K562 (cell line): Measurements from ENCODE around the gene KPNB1. TPM values are rescaled to one million over a fixed set of nuclear protein-coding genes. Genes with fewer than 3 reads are reported as not detected.

ENCODE experiments used
- ATAC-seq: fragments of 200-7000 bp; cut with Tn5 transposase; 3 replicates; pipeline ENCODE4 v1.9.1; 2020; ENCODE audit warnings: moderate library complexity
- BruUV-seq: library from RNA; stranded (reverse); fragments of 400-500 nt; replicated peaks from 2 replicates; lab custom pipeline; 2021; lab: Mats Ljungman, UMichigan
- CTCF ChIA-PET: fragments of 300-600 bp; formaldehyde crosslinking; extraction: SDS; loops from one replicate; lab custom pipeline; 2021; ENCODE audit warnings: low intra/inter-chr PET ratio; lab: Yijun Ruan, JAX
- POLR2A ChIA-PET: fragments of 300-600, 350-650 bp; sonication (Branson Sonifier 250); formaldehyde crosslinking; extraction: SDS; loops from one replicate; lab custom pipeline; 2021; ENCODE audit warnings: antibody characterized with exemption, inconsistent platforms; lab: Yijun Ruan, JAX
- DNase-seq, 4 experiments: peaks; one replicate each; pipeline versions ENCODE4 v3.0.0 to v3.0.0-alpha.2; 2011 to 2018; ENCODE audit warnings: low spot score in 3 of 4, mixed read lengths in 3 of 4; ENCODE audit errors: extremely low read depth in 1 of 4
- FAIRE-seq: peaks from 2 replicates; lab custom pipeline; 2011; peaks lifted over from hg19 to GRCh38; lab: Jason Lieb, UNC
- H2AFZ ChIP-seq: 2 replicates; pipeline ENCODE4 v1.6.0; 2011; ENCODE audit warnings: low read depth, low read length, control low read depth, inconsistent platforms
- H3K27ac ChIP-seq: fragments of 200-600 bp; 3 replicates; pipeline ENCODE4 v1.8.0; 2011; ENCODE audit warnings: low read depth, mild to moderate bottlenecking, control low read depth, inconsistent platforms, low read length, moderate library complexity, mixed read lengths; ENCODE audit errors: extremely low read depth
- H3K27me3 ChIP-seq, 2 experiments: fragments of 300-600 bp in 1 of 2; 2 replicates in 1 of 2; 3 replicates in 1 of 2; pipeline versions ENCODE4 v1.6.0 to v1.8.0; 2011; ENCODE audit warnings: inconsistent platforms in 2 of 2, low read length in 2 of 2, mild to moderate bottlenecking in 1 of 2, mixed read lengths in 1 of 2, moderate library complexity in 1 of 2; ENCODE audit not compliant: control insufficient read depth in 2 of 2, insufficient read depth in 2 of 2
- H3K36me3 ChIP-seq: fragments of 300-600 bp; 3 replicates; pipeline ENCODE4 v1.8.0; 2011; ENCODE audit warnings: mild to moderate bottlenecking, low read length, inconsistent platforms; ENCODE audit not compliant: control insufficient read depth, insufficient read depth
- H3K4me1 ChIP-seq, 2 experiments: fragments of 200-600 bp in 1 of 2; replicated peaks in 1 of 2; 2 replicates in 1 of 2; 3 replicates in 1 of 2; pipeline versions ENCODE4 v1.5.1 to v1.8.0; 2011; ENCODE audit warnings: inconsistent platforms in 2 of 2, low read length in 2 of 2, mild to moderate bottlenecking in 1 of 2, mixed read lengths in 1 of 2, moderate library complexity in 1 of 2; ENCODE audit not compliant: control insufficient read depth in 2 of 2, insufficient read depth in 2 of 2
- H3K4me2 ChIP-seq: 2 replicates; pipeline ENCODE4 v1.6.1; 2011; ENCODE audit warnings: low read length, control low read depth, inconsistent platforms, mixed read lengths; ENCODE audit not compliant: insufficient read depth
- H3K4me3 ChIP-seq: fragments of 200-600 bp; sonication (generic), shearing (Covaris generic); 2 replicates; pipeline ENCODE4 v1.5.1; 2016; ENCODE audit warnings: control low read depth, inconsistent platforms
- H3K79me2 ChIP-seq: fragments of 200-600 bp; 3 replicates; pipeline ENCODE4 v1.8.0; 2011; ENCODE audit warnings: low read length, inconsistent platforms; ENCODE audit not compliant: control insufficient read depth, insufficient read depth
- H3K9ac ChIP-seq, 2 experiments: 2 replicates each; pipeline versions ENCODE4 v1.6.0 to v1.6.1; 2011; ENCODE audit warnings: low read depth in 2 of 2, low read length in 2 of 2, control low read depth in 1 of 2, inconsistent platforms in 1 of 2, mild to moderate bottlenecking in 1 of 2, mixed read lengths in 1 of 2; ENCODE audit not compliant: insufficient read depth in 1 of 2
- H3K9me1 ChIP-seq: one replicate; pipeline ENCODE4 v1.6.0; 2011; ENCODE audit warnings: inconsistent platforms, mild to moderate bottlenecking, low read length, moderate library complexity; ENCODE audit not compliant: control insufficient read depth, insufficient read depth
- H3K9me3 ChIP-seq: replicated peaks from 2 replicates; pipeline ENCODE4 v1.5.1; 2011; ENCODE audit warnings: low read depth, low read length, inconsistent platforms; ENCODE audit not compliant: control insufficient read depth, insufficient read depth
- H4K20me1 ChIP-seq: replicated peaks from 2 replicates; pipeline ENCODE4 v1.6.1; 2011; ENCODE audit warnings: low read length, inconsistent platforms, mixed read lengths; ENCODE audit not compliant: control insufficient read depth, insufficient read depth
- FOXP1 ChIP-seq: sonication (generic); formaldehyde crosslinking; IDR thresholded peaks from 2 replicates; pipeline ENCODE4 v1.8.0; 2022; ENCODE audit warnings: mild to moderate bottlenecking, missing genetic modification reagents
- HBP1 ChIP-seq: fragments of 450-650 bp; formaldehyde crosslinking; IDR thresholded peaks from 2 replicates; pipeline ENCODE4 v1.4.0; 2022; ENCODE audit warnings: missing genetic modification characterization
- HNRNPK ChIP-seq: fragments of 200-400 bp; formaldehyde crosslinking; IDR thresholded peaks from one replicate; pipeline ENCODE4 v1.6.1; 2018; ENCODE audit warnings: mild to moderate bottlenecking, low read depth, low read length; ENCODE audit not compliant: poor library complexity, severe bottlenecking
- HNRNPL ChIP-seq: fragments of 200-400 bp; formaldehyde crosslinking; IDR thresholded peaks from 2 replicates; pipeline ENCODE4 v1.6.1; 2017; ENCODE audit warnings: low read depth, mild to moderate bottlenecking, low read length
- ILK ChIP-seq: fragments of 450-650 bp; IDR thresholded peaks from 2 replicates; pipeline ENCODE4 v1.6.1; 2016; ENCODE audit warnings: missing genetic modification characterization, low read depth, mild to moderate bottlenecking, missing compliant biosample characterization, moderate library complexity, borderline replicate concordance
- KLF13 ChIP-seq: fragments of 450-650 bp; IDR thresholded peaks from 2 replicates; pipeline ENCODE4 v1.6.1; 2016; ENCODE audit warnings: missing genetic modification characterization, low read depth, mild to moderate bottlenecking, missing compliant biosample characterization, moderate library complexity, borderline replicate concordance
- POU5F1 ChIP-seq: fragments of 150-350 bp; IDR thresholded peaks from 2 replicates; pipeline ENCODE4 v1.6.1; 2014; ENCODE audit warnings: borderline replicate concordance, low read length, low read depth, mild to moderate bottlenecking; ENCODE audit not compliant: partially characterized antibody
- RBM14 ChIP-seq: fragments of 200-400 bp; formaldehyde crosslinking; IDR thresholded peaks from 2 replicates; pipeline ENCODE4 v1.6.1; 2018; ENCODE audit warnings: low read depth, mild to moderate bottlenecking, low read length, moderate library complexity, borderline replicate concordance; ENCODE audit not compliant: insufficient read depth
- RBM25 ChIP-seq: fragments of 200-400 bp; formaldehyde crosslinking; IDR thresholded peaks from 2 replicates; pipeline ENCODE4 v1.6.1; 2018; ENCODE audit warnings: low read length, low read depth, moderate library complexity; ENCODE audit not compliant: severe bottlenecking
- SAFB ChIP-seq: fragments of 200-400 bp; formaldehyde crosslinking; IDR thresholded peaks from 2 replicates; pipeline ENCODE4 v1.6.1; 2017; ENCODE audit warnings: low read depth, low read length, borderline replicate concordance
- ZKSCAN8 ChIP-seq: fragments of 200-800 bp; sonication (Bioruptor generic); IDR thresholded peaks from 2 replicates; pipeline ENCODE4 v1.6.1; 2016; ENCODE audit warnings: missing genetic modification characterization, missing compliant biosample characterization
- WGBS: fragments of 100-300 bp; shearing (Covaris generic); methylation state at CpG from one replicate; pipeline ENCODE4 v1.1.6; 2016; ENCODE audit warnings: low coverage, mixed read lengths; ENCODE audit not compliant: insufficient coverage; ENCODE audit errors: missing lambda C conversion rate; 5-methylcytosine and 5-hydroxymethylcytosine counted together
- in situ Hi-C: fragments of 300-500 bp; cut with MboI; formaldehyde crosslinking; loops from 4 replicates; pipeline ENCODE4 v1.15.0; 2018; ENCODE audit warnings: inconsistent platforms, mixed read lengths
- intact Hi-C: fragments of 100-400 bp; cut with micrococcal nuclease; formaldehyde crosslinking; loops from 2 replicates; pipeline ENCODE4 v1.14.2; 2022
- polyA plus RNA-seq, 8 experiments: library from polyadenylated mRNA; depleted of rRNA in 4 of 8; stranded (reverse) in 5 of 8; unstranded in 3 of 8; fragments of >200 nt; fragmentation: Nextera tagmentation in 2 of 8; fragmentation: Illumina TruSeq in 1 of 8; extraction: Ambion mirVana in 2 of 8; extraction: Trizol in 1 of 8; gene quantifications; 2 replicates each; pipeline versions ENCODE4 v1.2.1 to v1.2.3, GENCODE V29; 2011 to 2014; ENCODE audit warnings: inconsistent platforms in 1 of 8, missing spikeins in 1 of 8
- total RNA-seq, 7 experiments: library from RNA; depleted of rRNA in 6 of 7; stranded (reverse); fragments of >200 nt in 6 of 7; fragmentation: Illumina TruSeq in 2 of 7; extraction: Trizol in 2 of 7; gene quantifications; 2 replicates each; pipeline versions ENCODE4 v1.2.1 to v1.2.3, GENCODE V29; 2011 to 2021; ENCODE audit warnings: low replicate concordance in 1 of 7
- TF ChIP-seq, protein P1 (sequence below): fragments of 450-650 bp; IDR thresholded peaks from 2 replicates; pipeline ENCODE4 v1.6.1; 2016
- TF ChIP-seq, protein P2 (sequence below): sonication (generic); formaldehyde crosslinking; IDR thresholded peaks from 2 replicates; pipeline ENCODE4 v1.8.0; 2022; ENCODE audit warnings: mild to moderate bottlenecking, missing genetic modification reagents
- TF ChIP-seq, protein P3 (sequence below): sonication (generic); formaldehyde crosslinking; IDR thresholded peaks from 2 replicates; pipeline ENCODE4 v1.9.0; 2022; ENCODE audit warnings: mild to moderate bottlenecking, missing genetic modification reagents

KPNB1 gene
- total and polyA plus RNA-seq, 9 of the 15 experiments (the other 6 are each of a cell fraction or from before 2014, with no cell fraction given) = 154 to 622 (median 354) TPM

DNA sequence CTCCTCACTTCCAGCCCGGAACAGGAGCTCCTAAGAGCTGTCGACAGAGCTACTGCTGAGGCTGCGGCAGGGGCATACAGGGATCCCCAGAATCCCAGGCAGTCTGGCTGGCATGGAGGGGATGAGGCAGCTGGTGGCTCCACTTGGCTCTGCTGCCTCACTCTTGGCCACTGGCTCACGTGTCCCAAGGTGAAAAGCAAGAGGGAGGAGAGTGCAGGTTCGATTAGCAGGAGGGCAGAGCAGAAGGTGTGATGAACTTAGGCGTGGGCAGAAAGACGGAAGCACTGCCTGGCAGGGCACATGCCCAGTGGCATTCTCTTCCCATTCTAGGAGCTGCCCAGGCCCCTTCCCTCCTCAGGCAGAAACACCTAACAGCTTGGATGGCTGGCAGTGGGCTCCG lies 72.0 kb downstream of the KPNB1 start (continued):
- TF ChIP-seq, protein P1, sequence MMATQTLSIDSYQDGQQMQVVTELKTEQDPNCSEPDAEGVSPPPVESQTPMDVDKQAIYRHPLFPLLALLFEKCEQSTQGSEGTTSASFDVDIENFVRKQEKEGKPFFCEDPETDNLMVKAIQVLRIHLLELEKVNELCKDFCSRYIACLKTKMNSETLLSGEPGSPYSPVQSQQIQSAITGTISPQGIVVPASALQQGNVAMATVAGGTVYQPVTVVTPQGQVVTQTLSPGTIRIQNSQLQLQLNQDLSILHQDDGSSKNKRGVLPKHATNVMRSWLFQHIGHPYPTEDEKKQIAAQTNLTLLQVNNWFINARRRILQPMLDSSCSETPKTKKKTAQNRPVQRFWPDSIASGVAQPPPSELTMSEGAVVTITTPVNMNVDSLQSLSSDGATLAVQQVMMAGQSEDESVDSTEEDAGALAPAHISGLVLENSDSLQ = no peak
- TF ChIP-seq POU5F1 (no peak), ZKSCAN8 (CRISPR knock-in tag) (no peak), RBM25 (no peak)
- TF ChIP-seq, protein P2, sequence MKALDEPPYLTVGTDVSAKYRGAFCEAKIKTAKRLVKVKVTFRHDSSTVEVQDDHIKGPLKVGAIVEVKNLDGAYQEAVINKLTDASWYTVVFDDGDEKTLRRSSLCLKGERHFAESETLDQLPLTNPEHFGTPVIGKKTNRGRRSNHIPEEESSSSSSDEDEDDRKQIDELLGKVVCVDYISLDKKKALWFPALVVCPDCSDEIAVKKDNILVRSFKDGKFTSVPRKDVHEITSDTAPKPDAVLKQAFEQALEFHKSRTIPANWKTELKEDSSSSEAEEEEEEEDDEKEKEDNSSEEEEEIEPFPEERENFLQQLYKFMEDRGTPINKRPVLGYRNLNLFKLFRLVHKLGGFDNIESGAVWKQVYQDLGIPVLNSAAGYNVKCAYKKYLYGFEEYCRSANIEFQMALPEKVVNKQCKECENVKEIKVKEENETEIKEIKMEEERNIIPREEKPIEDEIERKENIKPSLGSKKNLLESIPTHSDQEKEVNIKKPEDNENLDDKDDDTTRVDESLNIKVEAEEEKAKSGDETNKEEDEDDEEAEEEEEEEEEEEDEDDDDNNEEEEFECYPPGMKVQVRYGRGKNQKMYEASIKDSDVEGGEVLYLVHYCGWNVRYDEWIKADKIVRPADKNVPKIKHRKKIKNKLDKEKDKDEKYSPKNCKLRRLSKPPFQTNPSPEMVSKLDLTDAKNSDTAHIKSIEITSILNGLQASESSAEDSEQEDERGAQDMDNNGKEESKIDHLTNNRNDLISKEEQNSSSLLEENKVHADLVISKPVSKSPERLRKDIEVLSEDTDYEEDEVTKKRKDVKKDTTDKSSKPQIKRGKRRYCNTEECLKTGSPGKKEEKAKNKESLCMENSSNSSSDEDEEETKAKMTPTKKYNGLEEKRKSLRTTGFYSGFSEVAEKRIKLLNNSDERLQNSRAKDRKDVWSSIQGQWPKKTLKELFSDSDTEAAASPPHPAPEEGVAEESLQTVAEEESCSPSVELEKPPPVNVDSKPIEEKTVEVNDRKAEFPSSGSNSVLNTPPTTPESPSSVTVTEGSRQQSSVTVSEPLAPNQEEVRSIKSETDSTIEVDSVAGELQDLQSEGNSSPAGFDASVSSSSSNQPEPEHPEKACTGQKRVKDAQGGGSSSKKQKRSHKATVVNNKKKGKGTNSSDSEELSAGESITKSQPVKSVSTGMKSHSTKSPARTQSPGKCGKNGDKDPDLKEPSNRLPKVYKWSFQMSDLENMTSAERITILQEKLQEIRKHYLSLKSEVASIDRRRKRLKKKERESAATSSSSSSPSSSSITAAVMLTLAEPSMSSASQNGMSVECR = no peak

- Histone ChIP-seq H4K20me1 (peaks cover 10% of the 10 kb centered on the region; the same call in 1 of the 2 replicates), H3K4me3 (no peak overlapping the region), H3K27me3 (peaks cover 19 to 75% of the 10 kb centered on the region in 2 experiments; a peak in 4 of 5 replicates), H3K9me1 (no peaks in the 10 kb centered on the region), H3K4me1 (peaks cover 9 to 26% of the 10 kb centered on the region in 2 experiments), H2AFZ (no peak overlapping the region), H3K9ac (no peak overlapping the region), H3K9me3 (no peaks in the 10 kb centered on the region), H3K36me3 (no peaks in the 10 kb centered on the region), H3K79me2 (no peaks in the 10 kb centered on the region), H3K4me2 (no peak overlapping the region), H3K27ac (no peak overlapping the region)
- BruUV-seq = no TSS peak
- no peak for ATAC-seq
- no peak for DNase-seq
- 4% methylated on average over 2 of the region's 2 CpGs for WGBS
- intact Hi-C loops = no loop called here
- CTCF ChIA-PET = no interaction called here
- FAIRE-seq = no peak
- in situ Hi-C loops = no loop called here
- POLR2A ChIA-PET = no interaction called here
- no peak for TF ChIP-seq HNRNPK
- no peak for TF ChIP-seq HNRNPL
- no peak for TF ChIP-seq KLF13 (tag)
- TF ChIP-seq ILK = no peak
- TF ChIP-seq HBP1 (CRISPR knock-in tag) = no peak
- TF ChIP-seq, protein P3, sequence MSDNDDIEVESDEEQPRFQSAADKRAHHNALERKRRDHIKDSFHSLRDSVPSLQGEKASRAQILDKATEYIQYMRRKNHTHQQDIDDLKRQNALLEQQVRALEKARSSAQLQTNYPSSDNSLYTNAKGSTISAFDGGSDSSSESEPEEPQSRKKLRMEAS (CRISPR knock-in tag) = no peak
- no peak for TF ChIP-seq RBM14
- no peak for TF ChIP-seq SAFB
- no peak for TF ChIP-seq FOXP1 (CRISPR knock-in tag)
Measured at GRCh38 chr17:47724705-47725104, 75.0 kb downstream of the KPNB1 start.
